Measurements from ENCODE around the gene BPIFA2.

The BPIFA2 gene

DNA sequence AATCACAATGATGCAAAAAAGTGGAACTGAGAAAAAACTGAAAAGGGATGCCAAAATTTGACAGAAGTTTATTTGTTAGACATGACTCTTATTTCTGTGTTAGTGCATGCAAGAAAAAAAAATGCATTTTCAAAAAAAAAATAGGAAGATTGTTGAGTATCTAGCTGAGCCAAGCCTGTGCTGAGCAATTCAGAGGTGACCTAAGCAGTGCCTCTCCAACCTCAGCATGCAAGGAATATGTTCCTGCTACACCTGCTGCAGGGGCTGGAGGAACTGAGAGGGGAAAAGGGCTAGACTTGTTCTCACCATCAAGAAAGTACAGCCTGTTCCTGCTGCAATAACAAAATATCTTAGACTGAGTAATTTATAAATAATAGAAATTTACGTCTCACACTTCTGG lies 24.0 kb downstream of the BPIFA2 start:
- in situ Hi-C loops (cut with HindIII; ENCODE audit: low sequenced_read_pairs), result no loop called here

- in situ Hi-C loops (cut with HindIII; ENCODE audit: low sequenced_read_pairs), result no loop called here
These were observed 25.0 kb downstream of the BPIFA2 start for GRCh38 chr20:33192912-33193501.

GRCh38 chr20:33199026-33199425 lies 31.1 kb downstream of the BPIFA2 start:
- in situ Hi-C loops (cut with HindIII; ENCODE audit: low sequenced_read_pairs), result no loop called here

- in situ Hi-C loops (cut with HindIII; ENCODE audit: low sequenced_read_pairs), result no loop called here
These were observed 34.5 kb downstream of the BPIFA2 start for GRCh38 chr20:33202451-33202850.

DNA sequence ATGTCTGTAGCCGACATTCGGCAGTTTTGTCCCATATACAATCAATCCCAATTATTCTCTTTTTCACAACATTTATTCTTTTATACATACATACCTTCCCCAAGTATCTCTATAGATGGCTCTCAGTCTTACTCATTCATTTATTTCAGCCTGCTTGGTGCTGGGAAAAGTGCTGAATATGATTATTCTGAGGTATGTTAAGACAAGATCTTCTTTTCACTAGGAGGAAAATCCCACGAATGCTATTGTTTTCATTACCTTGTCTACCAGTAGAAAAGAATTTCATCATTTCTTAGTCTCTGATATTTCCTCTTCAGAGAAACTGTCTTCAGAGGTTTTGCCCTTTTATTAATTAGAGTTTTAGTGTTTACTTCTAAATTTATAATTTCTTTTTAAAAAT lies 35.5 kb downstream of the BPIFA2 start:
- in situ Hi-C loops (cut with HindIII; ENCODE audit: low sequenced_read_pairs), result no loop called here

GRCh38 chr20:33209789-33210188 lies 41.8 kb downstream of the BPIFA2 start:
- in situ Hi-C loops (cut with HindIII; ENCODE audit: low sequenced_read_pairs), result loop anchor here (5.0 kb wide), 2 partner anchors 77 to 88 kb away; no protein-coding TSS in a partner anchor

GRCh38 chr20:33210371-33210770 lies 42.4 kb downstream of the BPIFA2 start:
- in situ Hi-C loops (cut with HindIII; ENCODE audit: low sequenced_read_pairs), result loop anchor here (5.0 kb wide), 2 partner anchors 78 to 87 kb away; no protein-coding TSS in a partner anchor

DNA sequence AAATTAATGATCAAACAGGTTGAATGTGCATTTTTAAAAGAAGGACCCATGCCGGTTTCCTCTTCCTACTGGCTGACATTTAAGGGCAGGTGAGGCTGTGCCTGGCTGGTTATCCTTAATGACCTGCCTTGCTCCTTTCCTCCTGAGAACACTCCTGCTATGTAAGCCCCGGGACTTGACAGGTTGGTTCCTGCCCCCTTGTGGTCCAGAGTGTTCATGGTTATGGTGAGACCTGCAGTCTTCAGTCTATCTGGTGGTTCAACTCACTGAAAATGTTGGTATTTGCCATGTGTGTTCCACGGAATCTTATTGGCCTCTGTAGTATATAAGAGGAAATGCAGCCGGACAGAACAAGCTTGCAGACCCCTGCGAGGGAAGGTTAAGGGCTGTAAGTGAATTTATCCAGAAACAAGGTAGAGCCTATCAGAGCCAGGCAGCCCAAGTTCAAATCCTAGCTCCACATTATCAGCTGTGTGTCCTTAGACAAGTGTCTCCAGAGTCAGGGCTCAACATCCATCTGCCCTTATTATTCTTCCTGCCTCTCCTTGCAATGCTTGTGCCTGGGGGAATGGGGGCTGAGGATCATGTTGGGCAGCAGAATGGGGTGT lies 44.0 kb downstream of the BPIFA2 start:
- in situ Hi-C loops (cut with HindIII; ENCODE audit: low sequenced_read_pairs), result loop anchor here (5.0 kb wide), 2 partner anchors 80 to 85 kb away; no protein-coding TSS in a partner anchor

- in situ Hi-C loops (cut with HindIII; ENCODE audit: low sequenced_read_pairs), result no loop called here
These were observed 49.1 kb downstream of the BPIFA2 start, which contains the start of gene BPIFA3 for GRCh38 chr20:33217052-33217451. TSS of gene BPIFA3 (plus strand) at chr20:33217352. CDS start at chr20:33217537, 185 bp downstream.

DNA sequence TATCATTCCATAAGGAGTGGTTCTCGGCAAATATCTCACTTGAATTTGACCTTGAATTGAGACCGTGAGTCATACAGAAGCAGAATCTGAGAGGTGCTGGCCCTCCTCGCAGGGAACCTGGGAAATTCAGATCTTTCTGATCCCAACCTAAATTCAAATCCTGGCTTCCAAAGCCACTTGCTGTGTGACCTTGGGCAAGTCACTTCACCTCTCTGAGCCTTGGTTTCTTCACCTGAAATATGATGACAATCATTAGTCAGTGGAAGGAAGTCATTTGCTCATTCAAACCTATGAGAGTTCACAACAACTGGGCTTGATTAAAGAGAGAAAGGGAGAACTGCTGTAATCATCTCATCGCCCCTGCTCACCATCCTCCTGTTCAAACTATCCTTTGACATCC lies 56.4 kb downstream of the BPIFA2 start:
- in situ Hi-C loops (cut with HindIII; ENCODE audit: low sequenced_read_pairs), result no loop called here

- in situ Hi-C loops (cut with HindIII; ENCODE audit: low sequenced_read_pairs), result no loop called here
These were observed 61.9 kb downstream of the BPIFA2 start for GRCh38 chr20:33229843-33230242.

Measured in DLD1 (cell line).